Hepatocyte (in vitro differentiated cells): ENCODE data around the gene ARL15.

Source experiments
- EZH2 ChIP-seq: fragments of 200-600 bp; sonication (generic); IDR thresholded peaks from 2 replicates; pipeline ENCODE4 v1.6.1; 2016; ENCODE audit warnings: antibody characterized with exemption, mild to moderate bottlenecking, borderline replicate concordance
- TF ChIP-seq, protein P1 (sequence below): fragments of 200-600 bp; sonication (generic); IDR thresholded peaks from 2 replicates; pipeline ENCODE4 v1.5.1; 2016; ENCODE audit warnings: antibody characterized with exemption, mild to moderate bottlenecking; ENCODE audit not compliant: poor library complexity

DNA sequence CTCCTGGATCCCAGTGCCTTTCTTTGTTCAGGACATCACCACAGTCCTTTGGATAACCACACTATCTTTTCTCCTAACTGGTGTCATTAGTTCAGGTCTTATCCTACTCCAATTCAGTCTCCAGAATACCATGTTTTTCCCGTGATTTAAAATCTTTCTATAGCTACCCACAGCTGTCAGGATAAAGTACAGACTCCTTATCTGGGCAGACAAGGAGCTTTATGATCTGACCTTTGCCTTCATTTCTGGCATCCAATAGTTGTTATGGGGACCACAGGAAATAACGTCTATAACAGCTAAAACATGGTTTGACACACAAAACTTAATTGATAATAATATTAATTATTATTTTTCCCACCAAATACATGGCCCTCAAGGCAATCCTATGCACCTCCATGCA, 125.6 kb downstream of the ARL15 start:
- TF ChIP-seq, protein P1, sequence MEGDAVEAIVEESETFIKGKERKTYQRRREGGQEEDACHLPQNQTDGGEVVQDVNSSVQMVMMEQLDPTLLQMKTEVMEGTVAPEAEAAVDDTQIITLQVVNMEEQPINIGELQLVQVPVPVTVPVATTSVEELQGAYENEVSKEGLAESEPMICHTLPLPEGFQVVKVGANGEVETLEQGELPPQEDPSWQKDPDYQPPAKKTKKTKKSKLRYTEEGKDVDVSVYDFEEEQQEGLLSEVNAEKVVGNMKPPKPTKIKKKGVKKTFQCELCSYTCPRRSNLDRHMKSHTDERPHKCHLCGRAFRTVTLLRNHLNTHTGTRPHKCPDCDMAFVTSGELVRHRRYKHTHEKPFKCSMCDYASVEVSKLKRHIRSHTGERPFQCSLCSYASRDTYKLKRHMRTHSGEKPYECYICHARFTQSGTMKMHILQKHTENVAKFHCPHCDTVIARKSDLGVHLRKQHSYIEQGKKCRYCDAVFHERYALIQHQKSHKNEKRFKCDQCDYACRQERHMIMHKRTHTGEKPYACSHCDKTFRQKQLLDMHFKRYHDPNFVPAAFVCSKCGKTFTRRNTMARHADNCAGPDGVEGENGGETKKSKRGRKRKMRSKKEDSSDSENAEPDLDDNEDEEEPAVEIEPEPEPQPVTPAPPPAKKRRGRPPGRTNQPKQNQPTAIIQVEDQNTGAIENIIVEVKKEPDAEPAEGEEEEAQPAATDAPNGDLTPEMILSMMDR: no peak
- TF ChIP-seq EZH2: no peak
